NCI-H1417 (cell line): Measurements from ENCODE around the gene DAAM2.
A peak's percentile ranks its signal among the peaks of the same experiment; 100 is the strongest.

Experiments used
- DNase-seq, 3 experiments: peaks; one replicate each; lab custom pipeline; 2025; lab: John Stamatoyannopoulos, UW

The DAAM2 gene

DNA sequence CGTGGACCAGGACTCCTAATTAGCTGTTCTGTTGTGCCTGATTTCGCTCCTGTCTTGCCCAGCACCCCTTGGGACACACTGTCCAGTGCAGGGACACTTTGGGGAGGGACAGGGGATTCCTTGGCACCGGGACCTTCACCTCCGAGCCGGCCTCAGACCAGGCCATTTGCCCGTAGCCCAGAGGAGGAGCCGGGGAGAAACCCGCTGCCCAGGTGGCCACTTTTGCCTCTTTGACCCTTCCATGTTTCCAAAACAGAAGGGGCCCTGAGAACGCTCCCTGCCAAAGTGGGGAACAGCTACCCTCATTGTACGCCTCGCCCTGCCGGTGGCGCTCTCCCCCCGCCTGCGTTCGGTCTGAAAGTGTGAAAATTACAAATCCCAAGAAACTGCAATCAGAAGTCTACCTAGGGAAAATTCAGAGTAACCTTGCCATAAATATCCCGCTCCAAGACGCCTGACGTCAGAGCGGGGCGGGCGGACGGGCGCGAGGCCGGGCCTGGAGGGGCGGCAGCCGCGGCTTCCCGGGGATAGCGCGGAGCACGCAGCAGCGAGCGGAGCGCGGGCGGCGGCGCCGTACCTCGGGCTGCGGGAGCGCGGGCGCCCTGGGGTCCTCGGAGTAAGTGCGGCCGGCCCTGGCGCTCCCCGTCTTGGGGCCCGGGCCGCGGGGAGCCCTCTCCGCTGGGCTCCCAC is at the start of gene DAAM2:
DAAM2 (plus strand) TSS at position 527 of the 690 bp plus-strand sequence. CDS start 63,927 bp downstream, outside the sequence.
- peak; percentile 22 to 60 (median 52) for DNase-seq

DNA sequence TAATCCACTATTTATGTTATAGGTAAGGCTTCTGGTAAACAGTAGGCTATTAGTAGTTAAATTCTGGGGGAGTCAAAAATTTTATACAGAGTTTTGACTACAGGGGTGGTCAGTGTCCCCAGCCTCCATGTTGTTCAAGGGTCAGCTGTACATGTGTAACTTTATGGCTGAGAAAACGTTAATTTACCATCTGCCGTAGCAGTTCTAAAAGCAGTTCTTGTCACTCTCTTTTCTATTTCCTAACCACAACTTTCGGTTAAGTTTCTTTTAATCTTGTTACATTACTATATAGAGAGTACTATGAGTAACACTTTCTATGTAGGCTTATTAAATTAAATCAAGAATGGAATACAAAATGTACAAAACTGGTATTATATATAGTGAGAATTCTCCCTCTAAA is 45.4 kb upstream of the DAAM2 start:
- DNase-seq, result no peak

DNA sequence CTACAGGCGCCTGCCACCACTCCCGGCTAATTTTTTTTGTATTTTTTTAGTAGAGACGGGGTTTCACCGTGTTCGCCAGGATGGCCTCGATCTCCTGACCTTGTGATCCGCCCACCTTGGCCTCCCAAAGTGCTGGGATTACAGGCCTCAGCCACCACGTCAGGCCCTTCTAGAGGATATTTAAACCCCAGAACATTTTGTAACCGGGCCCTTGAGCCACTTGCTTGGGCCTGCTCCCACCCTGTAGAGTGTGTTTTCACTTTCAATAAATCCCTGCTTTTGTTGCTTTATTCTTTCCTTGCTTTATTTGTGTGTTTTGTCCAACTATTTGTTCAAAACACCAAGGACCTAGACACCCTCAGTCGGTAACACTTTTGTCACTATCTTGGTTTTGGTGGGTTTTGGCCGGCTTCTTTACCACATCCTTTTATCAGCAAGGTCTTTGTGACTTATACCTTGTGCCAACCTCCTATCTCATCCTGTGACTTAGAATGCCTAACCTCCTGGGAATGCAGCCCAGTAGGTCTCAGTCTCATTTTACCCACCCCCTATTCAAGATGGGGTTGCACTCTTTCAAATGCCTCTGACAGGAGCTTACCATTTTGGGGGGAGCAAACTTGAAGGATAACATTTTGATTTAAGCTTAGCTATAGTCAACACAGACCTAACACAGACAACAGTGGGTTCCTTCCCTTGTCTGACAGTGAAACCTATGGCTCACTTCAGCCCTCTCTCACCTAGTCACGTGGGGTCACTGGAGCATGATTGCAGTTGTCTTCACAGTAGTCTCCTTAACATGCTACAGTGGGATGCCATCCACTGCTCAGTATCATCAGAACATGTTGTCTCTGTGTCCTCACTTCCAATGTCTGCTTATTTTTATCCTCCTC is 39.1 kb upstream of the DAAM2 start:
- no peak for DNase-seq

DNA sequence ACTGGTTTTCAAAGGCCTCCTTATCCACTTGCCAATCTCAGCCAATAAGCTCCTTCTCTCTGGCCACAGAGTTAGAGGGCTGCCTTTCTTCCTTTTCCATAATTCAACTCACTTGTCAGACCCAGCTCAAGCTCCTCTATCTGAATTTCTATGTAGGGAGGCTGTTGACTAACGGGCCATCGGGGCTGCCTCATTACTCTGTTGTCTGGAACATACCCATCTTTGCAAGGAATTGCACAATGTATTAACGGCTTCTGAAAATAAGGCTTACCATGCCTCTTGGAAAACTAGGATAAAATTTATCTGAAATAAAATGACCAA is 38.5 kb upstream of the DAAM2 start:
- DNase-seq, result no peak

DNA sequence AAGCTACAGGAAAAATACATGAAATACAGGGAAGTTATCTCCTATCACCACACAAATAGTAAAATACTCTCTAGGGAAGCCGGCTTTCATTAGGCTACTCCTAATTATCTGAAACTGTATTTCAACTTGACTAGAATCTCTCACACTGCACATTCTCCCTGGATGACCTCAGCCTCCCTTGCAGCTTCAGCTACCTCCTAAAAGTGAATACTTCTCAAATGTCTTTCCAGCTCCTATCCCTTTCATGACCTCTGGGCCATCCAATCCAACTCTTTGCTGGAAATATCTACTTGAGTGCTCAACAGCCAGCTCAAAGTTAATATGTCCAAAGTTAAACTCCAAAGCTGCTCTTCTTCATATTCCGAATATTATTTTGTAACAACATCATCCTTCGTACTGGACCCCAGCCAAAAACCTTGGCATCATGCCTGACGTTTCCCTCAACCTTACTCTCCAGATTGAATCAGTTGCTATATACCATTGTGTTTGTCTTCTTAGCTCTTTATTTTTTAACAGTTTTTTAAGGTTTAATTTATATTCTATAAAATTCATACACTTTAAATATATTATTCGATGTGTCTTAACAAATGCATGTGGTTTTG is 37.6 kb upstream of the DAAM2 start:
- DNase-seq, result no peak

DNA sequence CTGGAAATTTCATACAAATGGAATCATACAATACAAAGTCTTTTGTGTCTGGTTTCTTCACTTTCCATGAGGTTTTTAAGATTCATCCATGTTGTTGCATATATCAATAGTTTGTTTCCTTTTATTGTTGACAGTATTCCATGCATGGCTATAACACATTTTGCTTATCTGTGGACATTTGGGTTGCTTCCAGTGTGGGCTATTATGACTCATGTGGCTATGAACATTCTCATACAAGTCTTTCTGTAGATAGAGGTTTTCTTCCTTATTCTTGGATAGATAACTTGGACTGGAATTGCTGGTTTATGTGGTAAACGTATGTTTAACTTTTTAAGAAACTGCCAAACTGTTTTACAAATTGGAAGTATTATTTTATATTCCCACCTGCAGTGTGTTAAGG is 36.9 kb upstream of the DAAM2 start:
- no peak for DNase-seq

DNA sequence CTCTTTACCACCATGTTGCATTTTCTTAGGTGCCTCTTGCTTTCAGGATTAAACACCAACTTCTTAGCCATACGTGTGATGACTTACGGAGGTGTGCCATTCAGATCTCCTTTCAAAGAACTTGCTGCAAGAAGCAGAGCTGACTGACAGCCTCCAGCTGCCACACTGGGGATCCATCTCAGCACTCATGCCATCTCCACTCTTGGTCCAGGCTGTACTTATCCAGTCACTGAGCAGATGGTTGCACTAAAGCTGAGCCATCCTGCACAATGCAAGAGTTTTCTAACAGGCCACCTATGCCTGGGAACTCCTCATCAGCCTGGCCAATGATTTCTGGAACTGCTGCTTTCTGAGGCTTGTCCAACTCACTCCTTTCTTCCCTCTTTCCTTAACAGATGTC is 35.6 kb upstream of the DAAM2 start:
- DNase-seq, result no peak

DNA sequence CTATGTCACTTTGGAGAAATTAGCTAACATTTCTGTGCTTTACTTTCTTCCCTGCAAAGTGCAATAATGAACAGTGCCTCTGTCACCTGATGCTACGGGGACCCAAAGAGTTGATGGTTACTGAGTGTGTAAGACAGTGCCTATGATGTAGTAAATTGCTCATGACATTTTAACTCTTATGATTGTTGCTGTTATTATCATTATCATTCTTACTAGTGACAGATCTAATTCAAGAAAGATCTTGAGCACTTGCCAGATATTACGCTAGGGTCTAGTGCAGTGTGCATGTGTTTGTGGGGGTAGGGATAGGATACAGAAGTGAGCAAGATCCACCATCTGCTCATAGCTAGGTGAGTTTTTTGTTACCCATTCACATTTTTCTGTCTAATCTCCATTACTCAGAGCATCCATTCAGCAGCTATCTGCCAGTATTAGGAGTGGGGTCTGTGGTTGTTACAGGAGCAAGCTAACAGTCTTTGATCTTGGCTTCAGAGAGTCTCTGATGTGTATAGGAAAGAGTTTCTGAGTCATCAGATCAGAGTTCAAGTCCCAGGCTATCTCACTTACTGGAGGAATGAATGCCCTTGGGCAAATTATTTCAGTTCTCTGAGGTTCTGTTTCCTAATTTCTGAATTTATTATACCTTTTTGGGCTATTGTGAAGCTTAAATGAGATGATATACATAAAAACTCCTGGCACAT is 33.1 kb upstream of the DAAM2 start:
- DNase-seq, result no peak

DNA sequence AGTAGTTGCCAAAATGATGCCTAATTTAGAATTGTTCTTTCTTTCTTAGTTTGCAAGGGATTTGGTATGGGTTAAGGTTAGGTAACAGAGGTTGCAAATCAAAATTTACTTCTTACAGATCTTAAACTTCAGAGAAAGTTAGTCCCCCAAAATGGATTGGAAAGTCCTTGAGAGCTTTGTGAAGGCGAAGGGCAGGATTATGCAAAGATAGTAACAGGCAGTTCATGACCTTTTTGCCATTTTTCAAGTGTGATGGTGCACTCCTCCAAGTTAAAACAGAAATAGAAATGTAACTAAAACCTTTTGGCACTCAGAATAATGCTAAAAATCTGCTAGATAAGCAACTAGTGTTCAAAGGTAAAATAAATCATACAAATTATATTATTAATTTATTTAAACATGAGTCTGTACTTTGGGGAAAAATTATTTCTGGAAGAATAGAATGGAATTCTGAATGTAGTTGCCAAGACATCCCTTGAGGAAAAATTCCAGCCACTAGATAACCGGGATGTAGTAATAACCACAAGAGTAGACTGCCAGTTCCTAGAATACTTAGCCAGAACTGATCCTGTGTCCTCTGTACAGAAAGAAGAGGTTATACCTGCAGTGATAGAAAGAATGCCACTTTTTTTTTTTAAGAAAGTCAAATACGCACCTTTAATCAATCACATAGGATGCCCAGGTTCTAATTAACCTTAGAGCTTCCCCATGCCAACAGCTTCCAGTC is 31.8 kb upstream of the DAAM2 start:
- DNase-seq, result no peak

DNA sequence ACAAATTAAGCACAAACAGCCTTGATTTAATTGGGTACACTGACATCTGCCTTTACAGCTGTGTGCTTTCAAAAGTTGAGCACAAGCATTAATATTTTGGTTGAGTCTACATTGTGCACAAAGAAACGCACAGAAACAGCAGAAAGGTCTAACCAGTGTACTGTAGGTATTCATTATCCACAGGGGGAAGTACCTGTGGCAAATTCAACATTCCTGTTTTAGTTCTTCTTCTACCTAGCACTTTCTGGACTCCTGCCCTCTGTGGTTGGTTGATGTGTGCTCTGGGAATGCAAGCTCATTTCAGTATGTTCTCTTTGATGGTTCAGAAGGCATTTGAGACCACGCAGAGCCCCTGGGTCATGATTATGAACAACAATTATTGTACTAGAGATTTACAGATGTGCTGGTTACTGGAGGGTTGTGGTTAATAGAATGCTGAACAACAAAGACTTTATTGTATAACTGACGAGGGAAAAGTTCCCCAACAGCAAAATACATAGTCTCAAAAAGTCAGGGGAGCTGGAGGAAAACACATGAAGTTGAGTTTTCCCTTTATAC is 26.6 kb upstream of the DAAM2 start:
- no peak for DNase-seq

DNA sequence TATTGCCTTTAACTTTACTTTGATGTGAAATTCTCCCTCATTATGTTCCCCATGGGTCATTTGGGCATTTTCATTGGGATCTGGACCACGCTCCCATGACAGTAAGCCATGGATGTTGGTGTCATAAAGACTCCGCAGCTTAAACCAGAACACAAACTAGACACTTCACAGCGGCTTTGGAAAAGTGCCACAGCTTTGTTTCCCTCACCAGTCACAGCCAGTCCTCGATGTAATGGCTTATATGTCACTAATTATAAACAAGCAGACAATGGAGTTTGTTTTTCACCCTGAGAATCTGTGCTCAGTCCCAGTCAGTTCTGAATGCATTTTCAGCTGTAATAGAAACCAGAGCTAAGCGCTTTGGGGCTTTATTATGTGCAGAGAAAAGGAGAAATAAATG is 23.2 kb upstream of the DAAM2 start:
- DNase-seq, result no peak

DNA sequence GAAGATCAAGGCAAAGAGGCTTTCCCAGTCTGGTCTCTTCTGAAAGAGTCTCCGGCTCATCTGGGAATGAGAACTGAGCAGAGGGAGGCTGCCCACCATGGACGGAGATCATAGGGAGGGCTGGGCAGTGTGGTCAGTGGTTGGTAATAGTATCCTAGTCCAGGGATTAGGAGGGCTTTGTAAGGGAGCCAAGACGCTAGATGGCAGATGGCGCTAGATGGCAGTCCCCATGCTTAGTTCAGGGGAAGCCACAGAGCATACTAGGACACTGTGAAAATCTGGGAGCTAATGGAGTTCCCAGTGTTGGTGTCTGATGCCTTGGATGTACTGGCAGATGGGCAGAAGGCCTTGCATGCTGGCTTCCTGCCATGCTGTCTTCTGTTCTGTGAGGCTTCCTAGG is 21.7 kb upstream of the DAAM2 start:
- no peak for DNase-seq

DNA sequence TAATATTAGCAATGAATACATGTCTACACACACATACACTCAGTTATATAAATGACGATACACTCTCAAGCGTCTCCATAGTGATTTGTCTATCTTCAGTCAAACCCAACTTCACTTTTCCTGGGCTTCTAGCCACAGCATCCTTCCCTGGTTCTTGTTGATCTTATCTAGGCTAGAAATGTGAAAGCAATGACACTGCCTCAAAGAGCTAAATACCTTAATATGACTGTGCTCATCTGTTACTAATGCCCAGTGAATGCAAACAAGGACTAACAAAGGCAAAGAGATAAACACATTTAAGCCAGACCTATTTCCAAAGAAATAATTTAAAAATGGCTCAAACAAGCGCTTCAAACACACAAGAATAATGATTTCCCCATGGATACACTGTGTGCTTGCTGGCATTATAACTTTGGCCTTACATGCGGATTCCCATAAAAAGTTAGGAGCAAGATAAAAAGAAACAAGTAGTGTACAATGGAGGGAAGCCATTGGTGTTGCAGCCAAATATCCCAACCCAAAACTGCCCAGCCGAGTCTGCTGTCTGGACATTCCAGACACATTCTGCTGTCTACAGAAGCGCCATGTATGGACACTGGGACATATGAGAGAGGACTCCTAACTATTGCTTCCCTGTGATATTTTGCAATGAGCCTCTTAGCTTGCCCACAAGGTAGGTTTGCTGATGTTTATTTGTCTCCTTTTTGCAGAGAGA is 19.5 kb upstream of the DAAM2 start:
- no peak for DNase-seq

DNA sequence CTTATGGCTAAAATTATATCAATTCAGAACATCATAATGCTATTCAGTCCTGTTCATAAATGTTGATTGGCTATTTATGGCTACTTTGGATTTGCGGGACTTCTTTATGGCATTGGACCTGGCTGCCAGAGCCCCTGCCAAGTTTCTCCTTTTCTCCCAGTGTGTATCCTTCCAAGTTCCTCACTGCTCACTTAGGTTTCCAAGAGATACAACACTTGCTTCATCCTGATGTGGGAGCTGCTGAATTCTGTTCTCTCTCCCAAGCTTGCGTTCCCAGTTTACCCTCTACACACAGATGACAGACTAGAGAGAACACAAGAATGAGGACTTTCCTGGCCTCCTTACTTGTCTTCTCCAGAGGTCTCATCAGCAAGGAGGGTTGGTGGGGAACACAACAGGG is 18.4 kb upstream of the DAAM2 start:
- DNase-seq, result no peak

DNA sequence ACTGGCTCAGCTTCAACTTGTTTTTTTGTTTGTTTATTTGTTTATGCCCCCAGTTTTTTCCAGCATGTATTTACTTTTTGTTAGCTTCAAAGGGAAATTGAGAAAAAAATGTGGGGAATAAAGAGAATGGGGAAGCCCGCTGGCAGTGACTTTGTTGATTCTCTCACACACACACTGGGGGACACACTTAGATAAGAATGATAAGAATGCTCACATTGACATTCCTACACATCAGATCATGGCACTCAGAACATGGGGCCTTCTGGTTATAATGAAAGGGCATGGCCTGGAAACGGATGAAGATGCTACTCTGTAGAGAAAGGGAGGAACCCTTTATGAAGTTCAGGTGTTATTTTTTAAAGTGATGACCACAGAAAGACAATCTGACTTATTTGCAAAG is 15.6 kb upstream of the DAAM2 start:
- no peak for DNase-seq

DNA sequence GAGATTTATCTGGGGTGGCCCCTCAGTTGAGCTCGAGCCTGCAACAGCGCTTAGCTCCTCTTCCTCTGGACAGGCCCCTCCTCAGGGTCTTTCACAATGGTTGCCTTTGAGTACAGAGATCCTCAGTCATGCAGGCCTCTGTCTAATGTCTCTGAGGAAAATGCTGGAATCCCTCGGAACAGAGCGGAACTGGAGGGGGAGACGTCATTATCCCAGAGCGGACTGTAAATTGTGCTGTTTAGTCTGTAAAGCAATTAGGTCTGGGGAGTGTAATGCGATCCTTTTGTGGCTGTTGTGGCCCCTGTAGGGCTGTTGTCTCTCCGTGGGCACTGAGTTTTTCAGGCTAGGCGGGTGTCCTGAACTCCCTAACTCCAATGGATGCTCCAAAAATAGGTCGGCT is 15.0 kb upstream of the DAAM2 start:
- DNase-seq, result no peak

DNA sequence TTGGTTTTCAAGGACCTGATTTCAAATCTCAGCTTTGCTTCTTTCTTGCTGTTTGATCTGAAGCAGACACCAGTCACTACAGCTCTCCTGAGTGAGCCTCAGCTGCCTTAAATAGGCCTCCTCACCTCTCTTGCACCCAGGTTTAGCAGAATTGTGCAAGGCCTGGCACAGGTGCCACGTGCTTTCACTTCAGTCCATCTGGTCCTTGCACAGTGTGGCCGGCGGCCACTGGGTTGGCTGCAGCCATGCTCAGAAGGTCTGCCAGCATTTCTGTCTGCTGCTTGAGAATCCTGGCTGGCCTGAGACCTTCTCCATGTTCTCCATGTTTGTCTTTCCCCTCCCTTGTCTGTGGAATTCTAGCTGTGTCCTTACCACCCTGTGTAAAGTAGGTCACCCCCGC is 14.5 kb upstream of the DAAM2 start:
- no peak for DNase-seq

DNA sequence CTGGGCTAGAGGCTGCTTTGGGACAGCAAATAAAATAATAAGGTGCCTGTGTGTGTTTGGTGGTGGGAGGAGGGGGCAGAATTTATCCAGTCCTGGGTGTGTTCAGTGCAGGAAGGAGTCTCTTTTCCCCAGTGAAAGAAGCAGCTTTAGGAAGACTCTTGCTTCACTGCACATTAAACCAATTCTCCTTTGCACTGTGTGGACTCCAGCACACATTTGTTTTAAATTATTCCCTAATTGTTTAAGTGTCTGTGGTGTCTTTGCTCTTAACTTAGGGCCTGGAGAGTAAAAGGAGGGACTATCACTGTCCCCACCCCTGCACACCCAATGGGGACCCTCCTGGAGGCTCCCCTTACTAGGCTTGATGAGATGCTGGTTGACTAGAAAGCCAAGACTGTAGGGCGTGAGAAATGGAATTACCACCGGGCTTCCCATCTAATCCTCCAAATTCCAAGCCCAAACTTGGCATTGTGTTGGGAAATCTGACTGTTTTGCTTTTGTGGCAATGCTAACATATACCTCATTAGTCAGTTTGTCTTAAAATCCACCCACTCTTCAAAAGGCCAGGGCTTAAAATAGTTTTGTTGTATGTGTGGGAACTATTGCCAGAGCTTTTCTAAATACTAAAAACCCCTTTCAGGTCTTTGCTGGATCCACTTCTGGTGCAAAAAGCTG is 13.5 kb upstream of the DAAM2 start:
- no peak for DNase-seq

DNA sequence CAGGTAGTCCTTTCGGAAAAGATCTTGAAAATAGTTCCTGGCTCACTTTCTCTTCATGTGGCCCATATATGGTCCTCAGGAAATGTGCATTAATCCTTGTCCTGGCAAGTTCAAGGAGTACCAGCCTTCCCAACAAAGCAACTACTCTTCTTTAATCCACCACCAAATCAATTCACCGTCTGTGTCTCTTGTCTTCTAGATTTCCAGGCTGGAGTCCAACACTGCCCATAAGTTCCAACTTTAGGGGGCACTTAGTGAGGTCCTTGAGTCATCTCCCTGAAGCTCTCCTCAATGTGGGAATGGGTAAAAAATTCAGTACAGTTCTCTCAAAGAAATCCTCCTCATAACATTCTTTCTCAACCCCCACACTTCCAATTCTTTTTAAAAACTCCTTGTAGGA is 6.9 kb upstream of the DAAM2 start:
- no peak for DNase-seq

DNA sequence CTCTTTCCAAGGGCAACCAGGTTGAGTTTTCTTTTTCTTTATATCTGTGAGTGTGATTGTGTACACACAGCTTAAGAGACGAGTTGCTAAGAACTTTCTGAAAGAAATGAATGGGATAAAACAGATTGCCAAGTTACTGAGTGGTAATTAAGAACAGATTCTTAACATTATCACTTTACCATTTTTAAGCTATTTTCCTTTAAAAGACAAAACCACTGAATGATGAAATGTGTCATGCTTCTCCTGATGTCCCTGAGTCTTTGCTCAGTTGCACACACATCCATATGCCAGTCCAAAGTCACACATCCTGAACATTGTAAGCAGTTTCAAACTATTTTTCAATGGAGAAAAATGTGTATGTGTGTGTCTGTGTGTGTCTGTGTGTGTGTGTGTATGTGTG is 5.5 kb upstream of the DAAM2 start:
- no peak for DNase-seq
